ENCODE results near the gene ATP5F1B. TPM values are rescaled to one million over a fixed set of nuclear protein-coding genes. Genes with fewer than 3 reads are reported as not detected.

Gene ATP5F1B
- total and polyA plus RNA-seq, 9 of the 15 experiments (the other 6 are each of a cell fraction or from before 2014, with no cell fraction given): 908 to 3,125 (median 1,482) TPM

- intact Hi-C loops (cut with micrococcal nuclease): no loop called here
- TF ChIP-seq RBM25 (IDR thresholded peaks at IDR 0.05; ENCODE audit: low read depth, low read length, severe bottlenecking) (no peak), ESRRA (IDR thresholded peaks at IDR 0.05; ENCODE audit: borderline replicate concordance, low read depth) (no peak), ZNF347 (CRISPR knock-in tag; IDR thresholded peaks at IDR 0.05; ENCODE audit: low read depth) (no peak), E2F8 (IDR thresholded peaks at IDR 0.05; ENCODE audit: low read depth, partially characterized antibody) (no peak), ARID3B (CRISPR knock-in tag; IDR thresholded peaks at IDR 0.05; ENCODE audit: borderline replicate concordance) (no peak), ZNF174 (CRISPR knock-in tag; IDR thresholded peaks at IDR 0.05) (no peak), ZNF639 (CRISPR knock-in tag; conservative IDR thresholded peaks at IDR 0.05 in 1 of 2, IDR thresholded peaks at IDR 0.05 in 1 of 2) (no peak), SIX5 (IDR thresholded peaks at IDR 0.05; ENCODE audit: borderline replicate concordance in 1 of 2, insufficient read depth in 1 of 2, low read depth in 1 of 2, low read length in 2 of 2) (no peak), ZNF561 (CRISPR knock-in tag; conservative IDR thresholded peaks at IDR 0.05) (no peak), HDGF (IDR thresholded peaks at IDR 0.05) (no peak), GMEB1 (CRISPR knock-in tag; IDR thresholded peaks at IDR 0.05) (no peak), WHSC1 (IDR thresholded peaks at IDR 0.05; ENCODE audit: low read length) (no peak), ZKSCAN8 (CRISPR knock-in tag; IDR thresholded peaks at IDR 0.05) (no peak), OTX1 (CRISPR knock-in tag; IDR thresholded peaks at IDR 0.05) (no peak), RCOR1 (IDR thresholded peaks at IDR 0.05; ENCODE audit: borderline replicate concordance in 1 of 2, low read depth in 2 of 2, low read length in 2 of 2) (no peak), TCF7 (IDR thresholded peaks at IDR 0.05; ENCODE audit: borderline replicate concordance) (no peak)
Measured at GRCh38 chr12:56604355-56604754, 41.4 kb downstream of the ATP5F1B start.

More at GRCh38 chr12:56604355-56604754, 41.4 kb downstream of the ATP5F1B start:
- no peaks in the 10 kb centered on the region for H3K9me3 ChIP-seq (replicated peaks; ENCODE audit: control insufficient read depth, insufficient read depth, low read depth, low read length)
- no peaks in the 10 kb centered on the region for H3K4me1 ChIP-seq (replicated peaks in 1 of 2; ENCODE audit: control insufficient read depth in 2 of 2, insufficient read depth in 2 of 2, low read length in 2 of 2)
- H3K4me2 ChIP-seq (ENCODE audit: insufficient read depth, low read length): no peak overlapping the region
- H2AFZ ChIP-seq (ENCODE audit: low read depth, low read length): no peak overlapping the region
- no peak overlapping the region for H3K4me3 ChIP-seq
- 100% methylated on average over 3 of the region's 3 CpGs for WGBS (ENCODE audit: insufficient coverage, low coverage, missing lambda C conversion rate)
- in situ Hi-C loops (cut with MboI): no loop called here
- 0 out of 2 replicates have a peak, but pooled peaks cover 5% of the 10 kb centered on the region for H4K20me1 ChIP-seq (replicated peaks; ENCODE audit: control insufficient read depth, insufficient read depth, low read length)
- FAIRE-seq (no peak), ATAC-seq (no peak), DNase-seq (ENCODE audit: extremely low read depth in 1 of 4, low spot score in 3 of 4) (no peak)
- H3K27me3 ChIP-seq (ENCODE audit: control insufficient read depth in 2 of 2, insufficient read depth in 2 of 2, low read length in 2 of 2): no peaks in the 10 kb centered on the region
- H3K36me3 ChIP-seq (ENCODE audit: control insufficient read depth, insufficient read depth, low read length): peaks cover 89% of the 10 kb centered on the region
- H3K9me1 ChIP-seq (ENCODE audit: control insufficient read depth, insufficient read depth, low read length): no peaks in the 10 kb centered on the region
- H3K27ac ChIP-seq (ENCODE audit: extremely low read depth, low read depth, low read length): no peak overlapping the region
- ChIA-PET CTCF (ENCODE audit: low intra/inter-chr PET ratio) (no interaction called here), POLR2A (no interaction called here)
- H3K79me2 ChIP-seq (ENCODE audit: control insufficient read depth, insufficient read depth, low read length): no peaks in the 10 kb centered on the region
- no peak overlapping the region for H3K9ac ChIP-seq (ENCODE audit: insufficient read depth in 1 of 2, low read depth in 2 of 2, low read length in 2 of 2)
- no TSS peak for BruUV-seq (replicated peaks)
